HepG2 (cell line): Measurements from ENCODE around the gene NR3C2. TPM values are rescaled to one million over a fixed set of nuclear protein-coding genes. Genes with fewer than 3 reads are reported as not detected.

ENCODE experiments used
- ATAC-seq: fragments of 200-7000 bp; cut with Tn5 transposase; 3 replicates; pipeline ENCODE4 v1.9.1; 2020; ENCODE audit warnings: mild to moderate bottlenecking, moderate library complexity
- BruUV-seq: library from RNA; stranded (reverse); fragments of 400-500 nt; replicated peaks from 2 replicates; lab custom pipeline; 2021; lab: Mats Ljungman, UMichigan
- CTCF ChIA-PET: fragments of 300-600 bp; formaldehyde crosslinking; extraction: SDS; loops from one replicate; lab custom pipeline; 2021; ENCODE audit warnings: low total read pairs, inconsistent platforms, low intra/inter-chr PET ratio; lab: Yijun Ruan, JAX
- POLR2A ChIA-PET: fragments of 350-600 bp; sonication (Branson Sonifier 250); formaldehyde crosslinking; loops from one replicate; lab custom pipeline; 2020; ENCODE audit warnings: antibody characterized with exemption, inconsistent platforms; lab: Yijun Ruan, JAX
- DNase-seq: peaks from one replicate; pipeline ENCODE4 v3.0.0-alpha.2; 2015; ENCODE audit warnings: low spot score
- FAIRE-seq: peaks from 3 replicates; lab custom pipeline; 2011; peaks lifted over from hg19 to GRCh38; lab: Jason Lieb, UNC
- H2AFZ ChIP-seq: one replicate; pipeline ENCODE4 v1.6.1; 2011; ENCODE audit warnings: low read length, inconsistent platforms
- H3K27ac ChIP-seq: fragments of 300-600 bp; 3 replicates; pipeline ENCODE4 v1.8.0; 2011; ENCODE audit warnings: mixed run types, mild to moderate bottlenecking, mixed read lengths, low read length, inconsistent platforms; ENCODE audit not compliant: insufficient read depth; ENCODE audit errors: extremely low read length
- H3K27me3 ChIP-seq, 2 experiments: fragments of 200-600 bp in 1 of 2; 2 replicates in 1 of 2; 3 replicates in 1 of 2; pipeline versions ENCODE4 v1.6.0 to v1.8.0; 2011; ENCODE audit warnings: low read length in 2 of 2, mild to moderate bottlenecking in 2 of 2, moderate library complexity in 2 of 2, inconsistent platforms in 1 of 2; ENCODE audit not compliant: insufficient read depth in 2 of 2, control insufficient read depth in 1 of 2
- H3K36me3 ChIP-seq, 2 experiments: fragments of 200-600 bp in 1 of 2; replicated peaks in 1 of 2; 2 replicates in 1 of 2; 3 replicates in 1 of 2; pipeline versions ENCODE4 v1.5.1 to v1.8.0; 2011; ENCODE audit warnings: low read length in 2 of 2, inconsistent platforms in 1 of 2; ENCODE audit not compliant: insufficient read depth in 2 of 2, control insufficient read depth in 1 of 2
- H3K4me1 ChIP-seq: 2 replicates; pipeline ENCODE4 v1.5.1; 2012; ENCODE audit warnings: low read length, inconsistent platforms; ENCODE audit not compliant: insufficient read depth
- H3K4me2 ChIP-seq: 2 replicates; pipeline ENCODE4 v1.6.0; 2011; ENCODE audit warnings: low read depth, low read length, inconsistent platforms
- H3K4me3 ChIP-seq, 3 experiments: fragments of 200-600 bp in 1 of 3; sonication (generic), shearing (Covaris generic) in 1 of 3; replicated peaks in 1 of 3; 2 replicates each; pipeline ENCODE4 v1.5.1; 2011 to 2016; ENCODE audit warnings: low read length in 3 of 3, inconsistent platforms in 2 of 3, low read depth in 2 of 3, mild to moderate bottlenecking in 2 of 3, control low read depth in 1 of 3, mixed read lengths in 1 of 3; ENCODE audit not compliant: insufficient read depth in 1 of 3
- H3K79me2 ChIP-seq: one replicate; pipeline ENCODE4 v1.6.1; 2011; ENCODE audit warnings: low read length, inconsistent platforms; ENCODE audit not compliant: insufficient read depth
- H3K9ac ChIP-seq: 2 replicates; pipeline ENCODE4 v1.6.0; 2011; ENCODE audit warnings: mild to moderate bottlenecking, low read depth, low read length, inconsistent platforms; ENCODE audit not compliant: insufficient read depth
- H3K9me3 ChIP-seq: 2 replicates; pipeline ENCODE4 v1.5.1; 2012; ENCODE audit warnings: mild to moderate bottlenecking, low read length
- H4K20me1 ChIP-seq: 2 replicates; pipeline ENCODE4 v1.6.0; 2011; ENCODE audit warnings: inconsistent platforms, mild to moderate bottlenecking, low read length, moderate library complexity; ENCODE audit not compliant: insufficient read depth
- CREB1 ChIP-seq, 2 experiments: fragments of 450-650 bp in 1 of 2; IDR thresholded peaks; 2 replicates each; pipeline ENCODE4 v1.6.1; 2016 to 2017; ENCODE audit warnings: control low read depth in 1 of 2, mild to moderate bottlenecking in 1 of 2, missing compliant biosample characterization in 1 of 2, missing genetic modification characterization in 1 of 2
- EP300 ChIP-seq, 3 experiments: sonication (generic) in 1 of 3; formaldehyde crosslinking in 1 of 3; IDR thresholded peaks; 2 replicates each; pipeline versions ENCODE4 v1.5.1 to v1.6.1; 2011 to 2020; ENCODE audit warnings: low read depth in 2 of 3, low read length in 2 of 3, borderline replicate concordance in 1 of 3, improper control_type of control experiment in 1 of 3, mild to moderate bottlenecking in 1 of 3, missing genetic modification reagents in 1 of 3, moderate library complexity in 1 of 3
- HNRNPUL1 ChIP-seq: fragments of 200-400 bp; formaldehyde crosslinking; IDR thresholded peaks from 2 replicates; pipeline ENCODE4 v1.6.1; 2017; ENCODE audit warnings: low read depth, mild to moderate bottlenecking, low read length, moderate library complexity
- KDM5A ChIP-seq: fragments of 200-600 bp; sonication (generic); IDR thresholded peaks from 2 replicates; pipeline ENCODE4 v1.7.0; 2018; ENCODE audit warnings: antibody characterized with exemption, mild to moderate bottlenecking, low read length, borderline replicate concordance
- NCOA1 ChIP-seq: sonication (generic); formaldehyde crosslinking; IDR thresholded peaks from 2 replicates; pipeline ENCODE4 v1.9.0; 2021; ENCODE audit warnings: missing genetic modification reagents
- PHF5A ChIP-seq: IDR thresholded peaks from one replicate; pipeline ENCODE4 v1.6.1; 2018; ENCODE audit warnings: low read depth, missing genetic modification reagents; ENCODE audit not compliant: unreplicated experiment
- PLRG1 ChIP-seq: fragments of 450-650 bp; conservative IDR thresholded peaks from 2 replicates; pipeline ENCODE4 v1.6.1; 2016
- ZNF615 ChIP-seq: sonication (generic); formaldehyde crosslinking; IDR thresholded peaks from 2 replicates; pipeline ENCODE4 v1.5.0; 2020; ENCODE audit warnings: mild to moderate bottlenecking, missing genetic modification reagents, borderline replicate concordance
- WGBS: methylation state at CpG from one replicate; pipeline ENCODE4 v1.1.6; 2017; ENCODE audit warnings: low lambda C conversion rate; 5-methylcytosine and 5-hydroxymethylcytosine counted together
- in situ Hi-C: cut with HindIII; loops from 2 replicates; pipeline ENCODE4 v1.10.0; 2017; ENCODE audit warnings: low pct_unique_long_range_greater_than_20kb; ENCODE audit not compliant: extremely low pct_ligation_motif_present
- intact Hi-C: fragments of 100-400 bp; cut with micrococcal nuclease; formaldehyde crosslinking; loops from one replicate; pipeline ENCODE4 v1.10.0; 2022; ENCODE audit not compliant: unreplicated experiment
- polyA plus RNA-seq, 8 experiments: library from polyadenylated mRNA; depleted of rRNA in 3 of 8; stranded (reverse) in 7 of 8; unstranded in 1 of 8; fragments of >200 nt; fragmentation: Illumina TruSeq in 4 of 8; extraction: Trizol in 4 of 8; gene quantifications; 2 replicates each; pipeline versions ENCODE4 v1.2.1 to v1.2.3, GENCODE V29; 2011 to 2016; ENCODE audit warnings: low read depth in 4 of 8, missing spikeins in 1 of 8, mixed read lengths in 1 of 8; ENCODE audit not compliant: insufficient read depth in 1 of 8
- total RNA-seq, 5 experiments: library from RNA; depleted of rRNA; stranded (reverse); fragments of >200 nt; fragmentation: Illumina TruSeq; extraction: Trizol; gene quantifications; 2 replicates each; pipeline ENCODE4 v1.2.3, GENCODE V29; 2016; ENCODE audit warnings: low read depth in 1 of 5
- TF ChIP-seq, protein P1 (sequence below): sonication (generic); formaldehyde crosslinking; IDR thresholded peaks from 2 replicates; pipeline ENCODE4 v1.5.1; 2020; ENCODE audit warnings: mild to moderate bottlenecking, moderate library complexity, missing genetic modification reagents
- TF ChIP-seq, protein P2 (sequence below): sonication (generic); formaldehyde crosslinking; conservative IDR thresholded peaks from 2 replicates; pipeline ENCODE4 v1.4.0; 2020; ENCODE audit warnings: missing genetic modification reagents
- TF ChIP-seq, protein P3 (sequence below): sonication (generic); formaldehyde crosslinking; IDR thresholded peaks from 2 replicates; pipeline ENCODE4 v1.8.0; 2022; ENCODE audit warnings: missing genetic modification reagents, mild to moderate bottlenecking, borderline replicate concordance
- TF ChIP-seq, protein P4 (sequence below): conservative IDR thresholded peaks from 2 replicates; pipeline ENCODE4 v1.6.1; 2018; ENCODE audit warnings: missing genetic modification reagents
- TF ChIP-seq, protein P5 (sequence below), 2 experiments: IDR thresholded peaks; 2 replicates each; pipeline ENCODE4 v1.6.1; 2011 to 2012; ENCODE audit warnings: low read length in 2 of 2, borderline replicate concordance in 1 of 2, low read depth in 1 of 2, mild to moderate bottlenecking in 1 of 2, moderate library complexity in 1 of 2

Gene NR3C2
- total and polyA plus RNA-seq, 2 of the 13 experiments (the other 11 are each of a cell fraction or from before 2014, with no cell fraction given): 0.26 to 0.46 TPM

DNA sequence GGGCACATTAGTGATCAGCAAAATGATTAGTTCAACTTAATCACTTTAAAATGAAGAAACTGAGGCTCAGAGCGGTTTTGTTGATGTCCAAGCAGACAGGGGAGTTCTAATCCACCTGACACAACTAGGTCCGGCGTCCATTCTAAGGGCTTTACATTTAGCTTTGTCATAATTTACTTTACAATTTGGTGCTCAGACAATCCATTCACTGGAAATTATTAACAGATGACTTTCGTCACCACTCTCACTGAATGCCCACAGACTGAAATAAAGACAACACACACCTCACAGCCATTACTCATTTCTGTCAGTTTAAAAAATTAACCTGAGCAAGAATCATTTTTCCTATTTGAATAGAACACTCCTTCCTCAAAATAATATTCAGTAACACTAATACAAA, 10.8 kb downstream of the NR3C2 start (continued):
- no peak for TF ChIP-seq CREB1 (IDR thresholded peaks at IDR 0.05)
- 0 out of 2 replicates have a peak, but pooled peaks have one; percentile 21 for TF ChIP-seq CREB1 (CRISPR knock-in tag; IDR thresholded peaks at IDR 0.05)
- TF ChIP-seq EP300 (IDR thresholded peaks at IDR 0.05; ENCODE audit: low read depth in 2 of 2, low read length in 2 of 2): peak in 1 of 2 experiments; percentile 42; a peak in 1 of 4 replicates
- no peak for TF ChIP-seq EP300 (CRISPR knock-in tag; IDR thresholded peaks at IDR 0.05; ENCODE audit: borderline replicate concordance)
- TF ChIP-seq, protein P1, sequence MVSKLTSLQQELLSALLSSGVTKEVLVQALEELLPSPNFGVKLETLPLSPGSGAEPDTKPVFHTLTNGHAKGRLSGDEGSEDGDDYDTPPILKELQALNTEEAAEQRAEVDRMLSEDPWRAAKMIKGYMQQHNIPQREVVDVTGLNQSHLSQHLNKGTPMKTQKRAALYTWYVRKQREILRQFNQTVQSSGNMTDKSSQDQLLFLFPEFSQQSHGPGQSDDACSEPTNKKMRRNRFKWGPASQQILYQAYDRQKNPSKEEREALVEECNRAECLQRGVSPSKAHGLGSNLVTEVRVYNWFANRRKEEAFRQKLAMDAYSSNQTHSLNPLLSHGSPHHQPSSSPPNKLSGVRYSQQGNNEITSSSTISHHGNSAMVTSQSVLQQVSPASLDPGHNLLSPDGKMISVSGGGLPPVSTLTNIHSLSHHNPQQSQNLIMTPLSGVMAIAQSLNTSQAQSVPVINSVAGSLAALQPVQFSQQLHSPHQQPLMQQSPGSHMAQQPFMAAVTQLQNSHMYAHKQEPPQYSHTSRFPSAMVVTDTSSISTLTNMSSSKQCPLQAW: peak; percentile 63
- TF ChIP-seq HNRNPUL1: 0 out of 2 replicates have a peak, but pooled peaks have one; percentile 37
- no peak for TF ChIP-seq PHF5A (CRISPR knock-in tag)
- TF ChIP-seq, protein P2, sequence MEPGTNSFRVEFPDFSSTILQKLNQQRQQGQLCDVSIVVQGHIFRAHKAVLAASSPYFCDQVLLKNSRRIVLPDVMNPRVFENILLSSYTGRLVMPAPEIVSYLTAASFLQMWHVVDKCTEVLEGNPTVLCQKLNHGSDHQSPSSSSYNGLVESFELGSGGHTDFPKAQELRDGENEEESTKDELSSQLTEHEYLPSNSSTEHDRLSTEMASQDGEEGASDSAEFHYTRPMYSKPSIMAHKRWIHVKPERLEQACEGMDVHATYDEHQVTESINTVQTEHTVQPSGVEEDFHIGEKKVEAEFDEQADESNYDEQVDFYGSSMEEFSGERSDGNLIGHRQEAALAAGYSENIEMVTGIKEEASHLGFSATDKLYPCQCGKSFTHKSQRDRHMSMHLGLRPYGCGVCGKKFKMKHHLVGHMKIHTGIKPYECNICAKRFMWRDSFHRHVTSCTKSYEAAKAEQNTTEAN: no peak
- TF ChIP-seq, protein P3, sequence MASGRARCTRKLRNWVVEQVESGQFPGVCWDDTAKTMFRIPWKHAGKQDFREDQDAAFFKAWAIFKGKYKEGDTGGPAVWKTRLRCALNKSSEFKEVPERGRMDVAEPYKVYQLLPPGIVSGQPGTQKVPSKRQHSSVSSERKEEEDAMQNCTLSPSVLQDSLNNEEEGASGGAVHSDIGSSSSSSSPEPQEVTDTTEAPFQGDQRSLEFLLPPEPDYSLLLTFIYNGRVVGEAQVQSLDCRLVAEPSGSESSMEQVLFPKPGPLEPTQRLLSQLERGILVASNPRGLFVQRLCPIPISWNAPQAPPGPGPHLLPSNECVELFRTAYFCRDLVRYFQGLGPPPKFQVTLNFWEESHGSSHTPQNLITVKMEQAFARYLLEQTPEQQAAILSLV (CRISPR knock-in tag): no peak

DNA sequence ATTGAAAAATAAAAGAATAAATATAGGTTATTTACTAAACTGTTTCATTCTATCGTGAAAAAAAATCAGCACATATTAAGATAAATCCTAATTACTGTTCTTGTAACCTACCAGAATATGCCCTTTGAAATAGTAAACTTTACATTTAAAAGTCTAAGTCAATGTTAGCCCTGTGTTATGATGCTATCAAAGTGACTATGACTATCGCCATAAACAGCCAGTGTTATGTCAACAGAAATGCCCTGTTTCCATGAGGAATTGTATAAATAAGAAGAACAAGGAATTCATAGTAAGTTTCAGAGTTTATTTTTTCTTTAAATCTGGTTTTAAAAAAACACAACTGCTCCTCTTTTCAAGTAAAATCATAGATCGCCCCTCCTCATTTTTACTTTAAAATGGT, 11.4 kb downstream of the NR3C2 start:
- POLR2A ChIA-PET: no interaction called here
- Histone ChIP-seq H3K4me2 (peak overlapping the region; percentile 58; the same call in 1 of the 2 replicates), H3K27me3 (no peaks in the 10 kb centered on the region), H2AFZ (no peak overlapping the region), H3K36me3 (no peaks in the 10 kb centered on the region), H3K9ac (no peak overlapping the region), H3K4me3 (no peak overlapping the region), H3K4me1 (peaks cover 13% of the 10 kb centered on the region), H3K79me2 (no peaks in the 10 kb centered on the region), H4K20me1 (no peaks in the 10 kb centered on the region), H3K9me3 (no peaks in the 10 kb centered on the region), H3K27ac (no peak overlapping the region)
- intact Hi-C loops: no loop called here
- BruUV-seq: no TSS peak
- in situ Hi-C loops: no loop called here
- DNase-seq (no peak), FAIRE-seq (no peak), ATAC-seq (no peak)
- 20% methylated on average over 3 of the region's 3 CpGs for WGBS
- CTCF ChIA-PET: no interaction called here
- TF ChIP-seq, protein P4, sequence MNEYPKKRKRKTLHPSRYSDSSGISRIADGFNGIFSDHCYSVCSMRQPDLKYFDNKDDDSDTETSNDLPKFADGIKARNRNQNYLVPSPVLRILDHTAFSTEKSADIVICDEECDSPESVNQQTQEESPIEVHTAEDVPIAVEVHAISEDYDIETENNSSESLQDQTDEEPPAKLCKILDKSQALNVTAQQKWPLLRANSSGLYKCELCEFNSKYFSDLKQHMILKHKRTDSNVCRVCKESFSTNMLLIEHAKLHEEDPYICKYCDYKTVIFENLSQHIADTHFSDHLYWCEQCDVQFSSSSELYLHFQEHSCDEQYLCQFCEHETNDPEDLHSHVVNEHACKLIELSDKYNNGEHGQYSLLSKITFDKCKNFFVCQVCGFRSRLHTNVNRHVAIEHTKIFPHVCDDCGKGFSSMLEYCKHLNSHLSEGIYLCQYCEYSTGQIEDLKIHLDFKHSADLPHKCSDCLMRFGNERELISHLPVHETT (CRISPR knock-in tag): no peak
- TF ChIP-seq, protein P5, sequence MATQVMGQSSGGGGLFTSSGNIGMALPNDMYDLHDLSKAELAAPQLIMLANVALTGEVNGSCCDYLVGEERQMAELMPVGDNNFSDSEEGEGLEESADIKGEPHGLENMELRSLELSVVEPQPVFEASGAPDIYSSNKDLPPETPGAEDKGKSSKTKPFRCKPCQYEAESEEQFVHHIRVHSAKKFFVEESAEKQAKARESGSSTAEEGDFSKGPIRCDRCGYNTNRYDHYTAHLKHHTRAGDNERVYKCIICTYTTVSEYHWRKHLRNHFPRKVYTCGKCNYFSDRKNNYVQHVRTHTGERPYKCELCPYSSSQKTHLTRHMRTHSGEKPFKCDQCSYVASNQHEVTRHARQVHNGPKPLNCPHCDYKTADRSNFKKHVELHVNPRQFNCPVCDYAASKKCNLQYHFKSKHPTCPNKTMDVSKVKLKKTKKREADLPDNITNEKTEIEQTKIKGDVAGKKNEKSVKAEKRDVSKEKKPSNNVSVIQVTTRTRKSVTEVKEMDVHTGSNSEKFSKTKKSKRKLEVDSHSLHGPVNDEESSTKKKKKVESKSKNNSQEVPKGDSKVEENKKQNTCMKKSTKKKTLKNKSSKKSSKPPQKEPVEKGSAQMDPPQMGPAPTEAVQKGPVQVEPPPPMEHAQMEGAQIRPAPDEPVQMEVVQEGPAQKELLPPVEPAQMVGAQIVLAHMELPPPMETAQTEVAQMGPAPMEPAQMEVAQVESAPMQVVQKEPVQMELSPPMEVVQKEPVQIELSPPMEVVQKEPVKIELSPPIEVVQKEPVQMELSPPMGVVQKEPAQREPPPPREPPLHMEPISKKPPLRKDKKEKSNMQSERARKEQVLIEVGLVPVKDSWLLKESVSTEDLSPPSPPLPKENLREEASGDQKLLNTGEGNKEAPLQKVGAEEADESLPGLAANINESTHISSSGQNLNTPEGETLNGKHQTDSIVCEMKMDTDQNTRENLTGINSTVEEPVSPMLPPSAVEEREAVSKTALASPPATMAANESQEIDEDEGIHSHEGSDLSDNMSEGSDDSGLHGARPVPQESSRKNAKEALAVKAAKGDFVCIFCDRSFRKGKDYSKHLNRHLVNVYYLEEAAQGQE (IDR thresholded peaks at IDR 0.05; ENCODE audit: borderline replicate concordance in 1 of 2, low read depth in 1 of 2, low read length in 2 of 2): no peak
- TF ChIP-seq KDM5A: no peak
- TF ChIP-seq NCOA1 (CRISPR knock-in tag): no peak
- TF ChIP-seq PLRG1: no peak
- TF ChIP-seq ZNF615: no peak
